GM23338 (cell line): ENCODE results near the gene CHMP5.

Experiments used
- CREB1 ChIP-seq: fragments of 250-450 bp; sonication (Bioruptor Pico); IDR thresholded peaks from 2 replicates; pipeline ENCODE4 v1.5.0; 2020; ENCODE audit warnings: low read depth, mild to moderate bottlenecking, moderate library complexity
- EZH2 ChIP-seq: fragments of 200-600 bp; sonication (generic); IDR thresholded peaks from one replicate; pipeline ENCODE4 v1.8.0; 2017; ENCODE audit warnings: antibody characterized with exemption, mild to moderate bottlenecking, low read depth; ENCODE audit not compliant: unreplicated experiment
- EZH2phosphoT487 ChIP-seq: fragments of 200-600 bp; sonication (generic); IDR thresholded peaks from one replicate; pipeline ENCODE4 v1.8.1; 2018; ENCODE audit warnings: antibody characterized with exemption; ENCODE audit not compliant: unreplicated experiment
- JUNB ChIP-seq: IDR thresholded peaks from one replicate; pipeline ENCODE4 v1.6.1; 2016; ENCODE audit warnings: antibody characterized with exemption; ENCODE audit not compliant: unreplicated experiment
- NANOG ChIP-seq: IDR thresholded peaks from 2 replicates; pipeline ENCODE4 v1.6.1; 2016; ENCODE audit warnings: antibody characterized with exemption, borderline replicate concordance
- POLR2AphosphoS5 ChIP-seq: IDR thresholded peaks from 2 replicates; pipeline ENCODE4 v1.6.1; 2016; ENCODE audit warnings: antibody characterized with exemption, low read depth
- STAT1 ChIP-seq: IDR thresholded peaks from one replicate; pipeline ENCODE4 v1.6.1; 2016; ENCODE audit warnings: antibody characterized with exemption; ENCODE audit not compliant: unreplicated experiment
- ZNF114 ChIP-seq: fragments of 250-450 bp; sonication (Bioruptor Pico); IDR thresholded peaks from 2 replicates; pipeline ENCODE4 v1.5.0; 2020; ENCODE audit warnings: mild to moderate bottlenecking, moderate library complexity
- TF ChIP-seq, protein P1 (sequence below), 2 experiments: fragments of 200-600 bp in 1 of 2; sonication (generic) in 1 of 2; conservative IDR thresholded peaks; 2 replicates each; pipeline versions ENCODE4 v1.5.1 to v1.6.1; 2016 to 2017; ENCODE audit warnings: antibody characterized with exemption in 2 of 2, low read depth in 2 of 2, mild to moderate bottlenecking in 2 of 2, moderate library complexity in 1 of 2
- TF ChIP-seq, protein P2 (sequence below): IDR thresholded peaks from one replicate; pipeline ENCODE4 v1.6.1; 2018; ENCODE audit warnings: antibody characterized with exemption; ENCODE audit not compliant: unreplicated experiment
- TF ChIP-seq, protein P3 (sequence below): fragments of 250-450 bp; sonication (Bioruptor Pico); IDR thresholded peaks from 2 replicates; pipeline ENCODE4 v1.5.0; 2020; ENCODE audit warnings: mild to moderate bottlenecking, moderate library complexity
- TF ChIP-seq, protein P4 (sequence below): IDR thresholded peaks from 2 replicates; pipeline ENCODE4 v1.6.1; 2016; ENCODE audit warnings: antibody characterized with exemption

DNA sequence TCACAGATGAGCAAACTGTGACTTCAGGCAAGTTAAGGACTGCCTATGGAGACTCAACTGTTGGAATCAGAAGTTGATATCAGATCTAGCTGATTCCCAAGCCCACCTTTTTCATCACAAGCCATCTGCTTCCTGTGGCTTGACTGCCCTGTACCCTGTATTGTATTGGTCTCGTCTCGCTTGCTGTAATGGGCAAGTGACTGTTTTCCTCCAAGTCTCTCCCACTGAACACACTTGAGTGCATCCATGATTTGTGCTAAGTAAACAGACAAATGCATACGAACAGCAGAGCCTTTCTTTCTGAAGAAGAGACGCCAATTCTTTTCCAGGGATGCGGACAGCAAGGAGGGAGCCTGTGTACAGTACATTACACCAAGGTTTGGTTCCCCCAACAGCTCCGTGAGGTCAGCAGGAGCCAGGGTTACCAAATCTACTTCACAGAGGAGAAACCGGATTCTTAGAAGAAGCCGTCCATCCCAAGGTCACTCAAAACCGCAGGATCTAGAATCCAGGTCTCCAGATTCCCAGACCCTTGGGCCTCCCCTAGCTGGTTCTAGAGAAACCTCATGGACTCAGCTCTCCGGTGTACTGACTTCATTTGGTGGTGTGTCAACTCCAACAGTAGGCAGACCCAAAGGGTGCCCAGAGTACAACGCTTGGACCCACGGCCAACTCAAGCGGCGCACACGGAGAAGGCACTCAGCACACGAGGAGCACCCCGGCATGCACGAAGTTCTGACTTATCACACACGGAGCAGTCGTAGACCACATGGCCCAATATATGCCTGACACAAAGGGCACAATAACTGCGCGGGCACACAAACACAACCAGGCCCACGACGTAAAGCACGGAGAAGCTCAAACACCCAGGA lies 1.5 kb upstream of the CHMP5 start:
- TF ChIP-seq, protein P1, sequence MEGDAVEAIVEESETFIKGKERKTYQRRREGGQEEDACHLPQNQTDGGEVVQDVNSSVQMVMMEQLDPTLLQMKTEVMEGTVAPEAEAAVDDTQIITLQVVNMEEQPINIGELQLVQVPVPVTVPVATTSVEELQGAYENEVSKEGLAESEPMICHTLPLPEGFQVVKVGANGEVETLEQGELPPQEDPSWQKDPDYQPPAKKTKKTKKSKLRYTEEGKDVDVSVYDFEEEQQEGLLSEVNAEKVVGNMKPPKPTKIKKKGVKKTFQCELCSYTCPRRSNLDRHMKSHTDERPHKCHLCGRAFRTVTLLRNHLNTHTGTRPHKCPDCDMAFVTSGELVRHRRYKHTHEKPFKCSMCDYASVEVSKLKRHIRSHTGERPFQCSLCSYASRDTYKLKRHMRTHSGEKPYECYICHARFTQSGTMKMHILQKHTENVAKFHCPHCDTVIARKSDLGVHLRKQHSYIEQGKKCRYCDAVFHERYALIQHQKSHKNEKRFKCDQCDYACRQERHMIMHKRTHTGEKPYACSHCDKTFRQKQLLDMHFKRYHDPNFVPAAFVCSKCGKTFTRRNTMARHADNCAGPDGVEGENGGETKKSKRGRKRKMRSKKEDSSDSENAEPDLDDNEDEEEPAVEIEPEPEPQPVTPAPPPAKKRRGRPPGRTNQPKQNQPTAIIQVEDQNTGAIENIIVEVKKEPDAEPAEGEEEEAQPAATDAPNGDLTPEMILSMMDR (conservative IDR thresholded peaks at IDR 0.05; ENCODE audit: low read depth in 2 of 2): no peak
- TF ChIP-seq EZH2: no peak
- no peak for TF ChIP-seq POLR2AphosphoS5
- no peak for TF ChIP-seq ZNF114 (CRISPR knock-in tag)
- TF ChIP-seq CREB1: no peak
- TF ChIP-seq EZH2phosphoT487: no peak
- TF ChIP-seq, protein P2, sequence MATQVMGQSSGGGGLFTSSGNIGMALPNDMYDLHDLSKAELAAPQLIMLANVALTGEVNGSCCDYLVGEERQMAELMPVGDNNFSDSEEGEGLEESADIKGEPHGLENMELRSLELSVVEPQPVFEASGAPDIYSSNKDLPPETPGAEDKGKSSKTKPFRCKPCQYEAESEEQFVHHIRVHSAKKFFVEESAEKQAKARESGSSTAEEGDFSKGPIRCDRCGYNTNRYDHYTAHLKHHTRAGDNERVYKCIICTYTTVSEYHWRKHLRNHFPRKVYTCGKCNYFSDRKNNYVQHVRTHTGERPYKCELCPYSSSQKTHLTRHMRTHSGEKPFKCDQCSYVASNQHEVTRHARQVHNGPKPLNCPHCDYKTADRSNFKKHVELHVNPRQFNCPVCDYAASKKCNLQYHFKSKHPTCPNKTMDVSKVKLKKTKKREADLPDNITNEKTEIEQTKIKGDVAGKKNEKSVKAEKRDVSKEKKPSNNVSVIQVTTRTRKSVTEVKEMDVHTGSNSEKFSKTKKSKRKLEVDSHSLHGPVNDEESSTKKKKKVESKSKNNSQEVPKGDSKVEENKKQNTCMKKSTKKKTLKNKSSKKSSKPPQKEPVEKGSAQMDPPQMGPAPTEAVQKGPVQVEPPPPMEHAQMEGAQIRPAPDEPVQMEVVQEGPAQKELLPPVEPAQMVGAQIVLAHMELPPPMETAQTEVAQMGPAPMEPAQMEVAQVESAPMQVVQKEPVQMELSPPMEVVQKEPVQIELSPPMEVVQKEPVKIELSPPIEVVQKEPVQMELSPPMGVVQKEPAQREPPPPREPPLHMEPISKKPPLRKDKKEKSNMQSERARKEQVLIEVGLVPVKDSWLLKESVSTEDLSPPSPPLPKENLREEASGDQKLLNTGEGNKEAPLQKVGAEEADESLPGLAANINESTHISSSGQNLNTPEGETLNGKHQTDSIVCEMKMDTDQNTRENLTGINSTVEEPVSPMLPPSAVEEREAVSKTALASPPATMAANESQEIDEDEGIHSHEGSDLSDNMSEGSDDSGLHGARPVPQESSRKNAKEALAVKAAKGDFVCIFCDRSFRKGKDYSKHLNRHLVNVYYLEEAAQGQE: no peak
- TF ChIP-seq, protein P3, sequence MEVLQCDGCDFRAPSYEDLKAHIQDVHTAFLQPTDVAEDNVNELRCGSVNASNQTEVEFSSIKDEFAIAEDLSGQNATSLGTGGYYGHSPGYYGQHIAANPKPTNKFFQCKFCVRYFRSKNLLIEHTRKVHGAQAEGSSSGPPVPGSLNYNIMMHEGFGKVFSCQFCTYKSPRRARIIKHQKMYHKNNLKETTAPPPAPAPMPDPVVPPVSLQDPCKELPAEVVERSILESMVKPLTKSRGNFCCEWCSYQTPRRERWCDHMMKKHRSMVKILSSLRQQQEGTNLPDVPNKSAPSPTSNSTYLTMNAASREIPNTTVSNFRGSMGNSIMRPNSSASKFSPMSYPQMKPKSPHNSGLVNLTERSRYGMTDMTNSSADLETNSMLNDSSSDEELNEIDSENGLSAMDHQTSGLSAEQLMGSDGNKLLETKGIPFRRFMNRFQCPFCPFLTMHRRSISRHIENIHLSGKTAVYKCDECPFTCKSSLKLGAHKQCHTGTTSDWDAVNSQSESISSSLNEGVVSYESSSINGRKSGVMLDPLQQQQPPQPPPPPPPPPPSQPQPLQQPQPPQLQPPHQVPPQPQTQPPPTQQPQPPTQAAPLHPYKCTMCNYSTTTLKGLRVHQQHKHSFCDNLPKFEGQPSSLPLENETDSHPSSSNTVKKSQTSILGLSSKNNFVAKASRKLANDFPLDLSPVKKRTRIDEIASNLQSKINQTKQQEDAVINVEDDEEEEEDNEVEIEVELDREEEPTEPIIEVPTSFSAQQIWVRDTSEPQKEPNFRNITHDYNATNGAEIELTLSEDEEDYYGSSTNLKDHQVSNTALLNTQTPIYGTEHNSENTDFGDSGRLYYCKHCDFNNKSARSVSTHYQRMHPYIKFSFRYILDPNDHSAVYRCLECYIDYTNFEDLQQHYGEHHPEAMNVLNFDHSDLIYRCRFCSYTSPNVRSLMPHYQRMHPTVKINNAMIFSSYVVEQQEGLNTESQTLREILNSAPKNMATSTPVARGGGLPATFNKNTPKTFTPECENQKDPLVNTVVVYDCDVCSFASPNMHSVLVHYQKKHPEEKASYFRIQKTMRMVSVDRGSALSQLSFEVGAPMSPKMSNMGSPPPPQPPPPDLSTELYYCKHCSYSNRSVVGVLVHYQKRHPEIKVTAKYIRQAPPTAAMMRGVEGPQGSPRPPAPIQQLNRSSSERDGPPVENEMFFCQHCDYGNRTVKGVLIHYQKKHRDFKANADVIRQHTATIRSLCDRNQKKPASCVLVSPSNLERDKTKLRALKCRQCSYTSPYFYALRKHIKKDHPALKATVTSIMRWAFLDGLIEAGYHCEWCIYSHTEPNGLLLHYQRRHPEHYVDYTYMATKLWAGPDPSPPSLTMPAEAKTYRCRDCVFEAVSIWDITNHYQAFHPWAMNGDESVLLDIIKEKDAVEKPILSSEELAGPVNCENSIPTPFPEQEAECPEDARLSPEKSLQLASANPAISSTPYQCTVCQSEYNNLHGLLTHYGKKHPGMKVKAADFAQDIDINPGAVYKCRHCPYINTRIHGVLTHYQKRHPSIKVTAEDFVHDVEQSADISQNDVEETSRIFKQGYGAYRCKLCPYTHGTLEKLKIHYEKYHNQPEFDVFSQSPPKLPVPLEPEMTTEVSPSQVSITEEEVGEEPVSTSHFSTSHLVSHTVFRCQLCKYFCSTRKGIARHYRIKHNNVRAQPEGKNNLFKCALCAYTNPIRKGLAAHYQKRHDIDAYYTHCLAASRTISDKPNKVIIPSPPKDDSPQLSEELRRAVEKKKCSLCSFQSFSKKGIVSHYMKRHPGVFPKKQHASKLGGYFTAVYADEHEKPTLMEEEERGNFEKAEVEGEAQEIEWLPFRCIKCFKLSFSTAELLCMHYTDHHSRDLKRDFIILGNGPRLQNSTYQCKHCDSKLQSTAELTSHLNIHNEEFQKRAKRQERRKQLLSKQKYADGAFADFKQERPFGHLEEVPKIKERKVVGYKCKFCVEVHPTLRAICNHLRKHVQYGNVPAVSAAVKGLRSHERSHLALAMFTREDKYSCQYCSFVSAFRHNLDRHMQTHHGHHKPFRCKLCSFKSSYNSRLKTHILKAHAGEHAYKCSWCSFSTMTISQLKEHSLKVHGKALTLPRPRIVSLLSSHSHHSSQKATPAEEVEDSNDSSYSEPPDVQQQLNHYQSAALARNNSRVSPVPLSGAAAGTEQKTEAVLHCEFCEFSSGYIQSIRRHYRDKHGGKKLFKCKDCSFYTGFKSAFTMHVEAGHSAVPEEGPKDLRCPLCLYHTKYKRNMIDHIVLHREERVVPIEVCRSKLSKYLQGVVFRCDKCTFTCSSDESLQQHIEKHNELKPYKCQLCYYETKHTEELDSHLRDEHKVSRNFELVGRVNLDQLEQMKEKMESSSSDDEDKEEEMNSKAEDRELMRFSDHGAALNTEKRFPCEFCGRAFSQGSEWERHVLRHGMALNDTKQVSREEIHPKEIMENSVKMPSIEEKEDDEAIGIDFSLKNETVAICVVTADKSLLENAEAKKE (CRISPR knock-in tag): no peak
- TF ChIP-seq JUNB: no peak
- TF ChIP-seq NANOG: no peak
- TF ChIP-seq, protein P4, sequence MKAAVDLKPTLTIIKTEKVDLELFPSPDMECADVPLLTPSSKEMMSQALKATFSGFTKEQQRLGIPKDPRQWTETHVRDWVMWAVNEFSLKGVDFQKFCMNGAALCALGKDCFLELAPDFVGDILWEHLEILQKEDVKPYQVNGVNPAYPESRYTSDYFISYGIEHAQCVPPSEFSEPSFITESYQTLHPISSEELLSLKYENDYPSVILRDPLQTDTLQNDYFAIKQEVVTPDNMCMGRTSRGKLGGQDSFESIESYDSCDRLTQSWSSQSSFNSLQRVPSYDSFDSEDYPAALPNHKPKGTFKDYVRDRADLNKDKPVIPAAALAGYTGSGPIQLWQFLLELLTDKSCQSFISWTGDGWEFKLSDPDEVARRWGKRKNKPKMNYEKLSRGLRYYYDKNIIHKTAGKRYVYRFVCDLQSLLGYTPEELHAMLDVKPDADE: no peak
- no peak for TF ChIP-seq STAT1
